Occipital lobe (tissue), 2 donors: Measurements from ENCODE around the gene ATG12. TPM values are rescaled to one million over a fixed set of nuclear protein-coding genes. Genes with fewer than 3 reads are reported as not detected.
"Not testable (repeated sequence)": the region's sequence is repeated elsewhere in the genome, so short reads cannot be mapped to it uniquely, and the experiment has no call there.

ENCODE experiments used
- DNase-seq: peaks from one replicate; lab custom pipeline; 2025; lab: John Stamatoyannopoulos, UW
- total RNA-seq: library from RNA; depleted of rRNA; stranded (reverse); fragments of >200 nt; gene quantifications from one replicate; pipeline ENCODE4 v1.2.3, GENCODE V29; 2014

Gene ATG12
- total RNA-seq, 1 donor from 2014 or later = 96.4 TPM

DNA sequence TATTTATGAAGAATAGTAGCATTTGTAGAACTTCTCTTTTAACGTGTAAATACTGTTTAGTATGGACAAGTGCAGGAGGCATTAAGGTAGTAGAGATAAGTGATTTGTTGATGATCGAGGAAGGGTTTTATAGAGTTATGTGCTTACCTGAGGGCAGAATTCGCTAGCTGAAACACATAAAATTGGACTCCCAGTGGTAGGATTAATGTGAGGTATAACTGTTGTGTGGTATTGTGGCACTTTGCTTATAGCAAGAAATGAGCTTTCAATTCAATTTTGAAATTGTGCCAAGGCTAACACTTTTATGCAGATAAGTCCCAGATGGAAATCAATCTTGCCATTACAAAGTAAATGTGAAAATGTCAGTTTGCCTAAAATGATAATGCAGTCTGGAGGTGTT is 1.6 kb upstream of the ATG12 start:
- DNase-seq = no peak

DNA sequence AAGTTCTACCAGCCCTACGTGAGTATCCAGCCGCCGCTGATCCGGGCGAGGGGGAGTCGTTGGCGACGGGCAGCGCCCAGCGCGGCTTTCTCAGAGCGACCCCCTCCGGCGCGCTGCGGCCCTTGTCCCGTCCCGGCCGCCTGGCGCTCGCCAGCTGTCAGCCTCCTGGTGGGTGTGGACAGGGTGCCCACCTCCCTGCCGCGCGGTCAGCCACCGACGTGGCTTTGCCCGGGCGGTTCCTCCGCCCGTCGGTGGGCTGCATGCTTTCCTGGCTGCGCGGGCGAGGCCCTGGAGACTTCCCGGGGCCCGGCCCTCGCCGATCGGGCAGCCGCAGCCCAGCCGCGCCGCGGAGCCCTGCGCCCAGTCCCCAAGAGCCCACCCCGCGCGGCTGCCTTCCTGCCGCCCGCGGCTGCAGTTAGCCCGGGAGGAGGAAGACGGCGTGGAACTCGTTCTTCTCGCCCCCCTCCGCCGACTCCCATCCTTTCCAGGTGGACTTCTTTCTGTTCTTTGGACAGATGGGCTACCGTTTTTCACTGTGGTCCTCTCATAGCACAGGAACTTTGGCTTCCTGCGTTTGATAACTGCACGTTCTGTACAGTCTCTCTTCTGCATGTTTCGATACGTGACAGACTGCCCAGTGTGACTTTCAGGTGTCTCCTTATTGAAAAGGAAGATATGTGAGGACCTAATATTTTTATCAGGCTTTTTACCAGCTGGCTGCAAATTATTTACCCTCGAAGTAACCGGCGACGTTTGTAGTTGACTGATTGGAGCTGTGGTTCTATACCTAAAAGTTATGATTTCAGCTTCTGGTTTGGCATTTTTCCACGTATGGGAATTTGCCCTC is 947 bp upstream of the ATG12 start:
- no peak for DNase-seq

DNA sequence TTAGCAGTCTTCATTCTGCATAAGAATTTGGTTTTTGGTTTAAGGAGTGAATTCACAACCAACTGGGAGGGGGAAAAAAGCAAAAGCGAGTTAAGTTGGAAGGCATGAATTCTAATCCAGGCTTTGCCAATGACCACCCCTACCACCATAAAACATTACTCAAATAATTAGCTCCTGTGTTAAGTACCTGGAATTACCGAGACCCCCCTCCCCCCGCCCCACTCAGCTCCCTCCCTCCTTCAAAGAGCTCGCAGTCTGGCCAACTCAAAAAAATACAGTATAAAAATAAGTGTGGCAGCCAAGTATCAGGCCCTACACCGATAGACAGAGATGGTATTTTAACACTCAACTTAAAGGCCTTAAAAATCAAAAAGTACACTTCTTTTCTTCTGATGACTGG is 492 bp downstream of the ATG12 start:
- DNase-seq = no peak

DNA sequence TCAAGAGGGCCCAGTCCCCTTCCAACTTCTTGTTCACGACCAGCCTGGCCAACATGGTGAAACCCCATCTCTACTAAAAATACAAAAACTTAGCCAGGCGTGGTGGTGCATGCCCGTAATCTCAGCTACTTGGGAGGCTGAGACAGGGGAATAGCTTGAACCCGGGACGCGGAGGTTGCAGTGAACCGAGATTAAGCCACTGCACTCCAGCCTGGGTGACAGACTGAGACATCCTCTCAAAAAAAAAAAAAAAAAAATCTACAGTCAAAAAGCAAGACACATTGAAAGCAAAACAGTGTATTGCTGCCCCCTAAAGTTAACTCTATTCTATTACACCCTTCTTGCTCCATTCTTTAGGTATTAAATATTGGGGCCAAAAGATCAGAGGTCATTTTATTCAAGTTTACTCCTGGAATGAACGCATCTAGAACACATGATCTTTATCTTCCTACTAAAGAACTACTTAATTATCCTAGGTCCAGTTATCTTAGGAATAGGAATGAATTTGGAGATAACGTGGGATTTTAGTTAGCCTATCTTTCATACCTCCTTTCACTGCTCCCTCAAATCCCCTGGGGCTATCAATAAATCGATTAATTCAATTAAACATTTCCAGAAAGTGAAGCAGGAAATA is 2.4 kb downstream of the ATG12 start:
- DNase-seq = no peak

DNA sequence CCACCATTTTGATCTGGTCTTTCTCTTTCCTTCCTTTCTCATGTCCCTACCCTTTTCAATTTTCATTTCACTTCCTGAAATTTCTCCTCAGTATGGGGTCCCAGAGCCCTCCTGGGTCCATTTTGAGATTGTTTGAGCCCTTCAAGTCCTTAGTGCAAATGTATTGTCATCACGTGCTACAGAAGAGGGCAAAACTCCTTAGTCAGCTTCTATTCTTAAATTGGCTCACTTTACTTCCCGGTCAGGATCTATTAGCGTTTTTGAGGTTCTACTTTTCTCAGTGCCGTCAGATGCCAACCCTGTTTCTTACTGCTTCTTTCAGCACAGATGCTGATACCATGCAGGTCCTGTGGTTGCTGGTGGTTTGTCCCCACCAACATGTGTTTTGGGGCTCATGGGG is 5.9 kb downstream of the ATG12 start:
- no peak for DNase-seq

DNA sequence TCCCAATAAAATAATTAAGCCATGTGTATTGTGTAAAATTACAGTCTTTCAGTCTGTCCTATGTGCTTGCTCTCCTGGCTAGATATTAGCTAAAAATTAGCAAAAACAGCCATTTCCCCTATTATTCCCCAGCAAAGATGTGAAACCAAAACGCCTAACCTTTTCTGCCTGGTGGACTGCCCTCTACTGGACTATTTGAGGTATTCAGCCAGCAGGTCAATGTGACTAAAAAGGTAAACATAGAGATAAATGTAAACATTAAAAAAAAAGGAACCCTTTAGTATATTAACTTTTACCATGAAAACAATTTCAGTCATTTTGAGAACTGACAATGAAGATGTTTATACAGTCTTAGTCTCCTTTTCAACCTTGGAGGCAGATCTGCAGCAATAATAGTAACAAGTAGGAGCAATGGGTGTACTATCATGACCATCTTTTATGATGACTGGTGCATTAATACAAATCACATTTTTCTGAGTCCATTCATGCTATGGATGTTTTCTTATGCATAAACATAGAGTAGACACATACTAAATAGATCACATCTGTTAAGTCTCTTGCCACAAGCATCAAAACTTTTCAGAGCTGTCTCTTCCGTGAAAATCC is 10.1 kb downstream of the ATG12 start:
- DNase-seq = no peak

DNA sequence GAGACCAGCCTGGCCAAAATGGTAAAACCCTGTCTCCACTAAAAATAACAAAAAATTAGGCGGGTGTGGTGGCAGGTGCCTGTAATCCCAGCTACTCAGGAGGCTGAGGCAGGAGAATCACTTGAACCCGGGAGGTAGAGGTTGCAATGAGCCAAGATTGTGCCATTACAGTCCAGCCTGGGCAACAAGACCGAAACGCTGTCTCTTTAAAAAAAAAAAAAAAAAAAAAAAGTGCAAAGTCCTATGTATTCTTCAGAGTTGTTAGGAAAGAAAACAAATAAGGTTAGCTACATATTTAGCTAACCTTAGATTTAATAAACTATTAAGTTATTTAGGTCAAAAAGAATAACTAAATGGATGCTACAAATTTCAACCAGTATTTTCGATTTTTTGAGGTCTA is 11.5 kb downstream of the ATG12 start:
- no peak for DNase-seq

DNA sequence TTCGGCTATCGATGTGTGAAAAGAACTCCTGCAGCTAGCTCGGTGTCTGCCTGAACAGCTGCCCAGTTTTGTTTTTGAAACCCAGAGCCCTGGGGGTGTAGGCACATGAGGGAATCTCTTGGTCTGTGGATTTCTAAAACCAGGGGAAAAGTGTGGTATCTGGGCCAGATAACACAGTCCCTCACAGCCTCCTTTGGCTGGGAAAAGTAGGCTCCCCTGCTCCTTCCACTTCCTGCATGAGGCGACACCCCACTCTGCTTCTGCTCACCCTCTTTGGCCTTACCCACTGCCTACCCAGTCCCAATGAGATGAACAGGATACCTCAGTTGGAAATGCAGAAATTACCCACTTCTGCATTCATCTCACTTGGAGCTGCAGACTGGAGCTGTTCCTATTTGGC is 15.4 kb downstream of the ATG12 start:
- DNase-seq = no peak

DNA sequence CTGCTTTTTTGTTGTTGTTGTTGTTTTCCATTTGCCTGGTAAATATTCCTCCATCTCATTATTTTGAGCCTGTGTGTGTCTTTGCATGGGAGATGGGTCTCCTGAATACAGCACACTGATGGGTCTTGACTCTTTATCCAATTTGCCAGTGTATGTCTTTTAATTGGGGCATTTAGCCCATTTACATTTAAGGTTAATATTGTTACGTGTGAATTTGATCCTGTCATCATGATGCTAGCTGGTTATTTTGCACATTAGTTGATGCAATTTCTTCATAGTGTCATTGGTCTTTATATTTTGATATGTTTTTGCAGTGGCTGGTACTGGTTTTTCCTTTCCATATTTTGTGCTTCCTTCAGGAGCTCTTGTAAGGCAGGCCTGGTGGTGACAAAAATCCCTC is 16.4 kb downstream of the ATG12 start:
- not testable (repeated sequence) for DNase-seq

DNA sequence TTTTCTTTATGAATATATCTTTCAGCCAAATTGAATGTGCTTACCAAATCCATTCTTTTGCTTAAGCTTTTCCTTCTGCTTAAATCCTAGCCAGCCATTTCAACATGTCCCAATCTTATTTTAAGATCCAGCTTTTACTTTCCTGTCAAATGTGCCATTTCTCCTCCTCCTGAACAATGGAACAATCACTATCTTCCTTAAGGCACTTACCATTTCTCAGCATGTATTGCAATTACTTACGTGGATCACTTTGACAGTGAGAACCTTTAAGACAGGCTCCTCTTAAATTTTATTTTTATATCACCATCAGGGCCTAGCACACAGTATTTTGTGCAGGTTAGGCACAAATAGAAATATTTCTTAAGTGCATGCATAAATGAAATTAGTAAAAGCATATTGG is 20.5 kb downstream of the ATG12 start:
- no peak for DNase-seq

DNA sequence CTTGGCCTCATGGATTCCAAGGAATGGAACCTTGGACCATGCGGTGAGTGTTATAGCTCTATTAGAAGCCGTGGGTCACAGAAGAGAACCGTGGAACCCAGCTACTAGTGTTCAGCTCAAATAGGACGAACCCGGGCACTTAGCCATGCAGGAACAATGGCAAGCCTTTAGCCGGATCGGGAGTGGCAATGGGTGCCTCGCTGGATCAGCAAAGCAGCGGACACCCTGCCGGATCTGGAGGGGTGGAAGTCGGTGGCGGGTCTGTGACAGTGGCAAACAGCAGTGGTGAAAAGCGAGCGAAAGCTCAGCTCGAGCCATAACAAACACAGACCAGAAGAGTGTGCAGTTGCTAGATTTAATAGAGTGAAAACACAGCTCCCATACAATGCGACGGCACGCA is 22.5 kb downstream of the ATG12 start:
- DNase-seq = no peak

DNA sequence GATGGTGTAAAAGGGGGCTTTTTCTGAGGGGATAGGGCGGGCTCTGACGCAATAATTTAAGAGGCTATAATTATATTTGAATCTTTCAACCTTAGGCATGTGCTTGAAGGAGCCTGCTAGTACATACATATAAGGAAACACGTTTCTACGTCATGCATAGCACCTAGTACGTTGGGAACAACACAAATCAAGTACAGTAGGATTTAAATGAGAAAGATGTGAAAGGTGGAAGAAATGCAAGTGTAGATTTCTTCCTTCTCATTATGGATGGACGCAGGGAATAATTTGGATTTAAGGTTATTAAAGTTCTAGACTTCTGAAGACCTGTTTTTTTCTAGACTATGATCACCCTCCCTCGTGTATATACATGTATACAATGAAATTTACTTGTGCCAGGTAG is 24.0 kb downstream of the ATG12 start:
- no peak for DNase-seq

DNA sequence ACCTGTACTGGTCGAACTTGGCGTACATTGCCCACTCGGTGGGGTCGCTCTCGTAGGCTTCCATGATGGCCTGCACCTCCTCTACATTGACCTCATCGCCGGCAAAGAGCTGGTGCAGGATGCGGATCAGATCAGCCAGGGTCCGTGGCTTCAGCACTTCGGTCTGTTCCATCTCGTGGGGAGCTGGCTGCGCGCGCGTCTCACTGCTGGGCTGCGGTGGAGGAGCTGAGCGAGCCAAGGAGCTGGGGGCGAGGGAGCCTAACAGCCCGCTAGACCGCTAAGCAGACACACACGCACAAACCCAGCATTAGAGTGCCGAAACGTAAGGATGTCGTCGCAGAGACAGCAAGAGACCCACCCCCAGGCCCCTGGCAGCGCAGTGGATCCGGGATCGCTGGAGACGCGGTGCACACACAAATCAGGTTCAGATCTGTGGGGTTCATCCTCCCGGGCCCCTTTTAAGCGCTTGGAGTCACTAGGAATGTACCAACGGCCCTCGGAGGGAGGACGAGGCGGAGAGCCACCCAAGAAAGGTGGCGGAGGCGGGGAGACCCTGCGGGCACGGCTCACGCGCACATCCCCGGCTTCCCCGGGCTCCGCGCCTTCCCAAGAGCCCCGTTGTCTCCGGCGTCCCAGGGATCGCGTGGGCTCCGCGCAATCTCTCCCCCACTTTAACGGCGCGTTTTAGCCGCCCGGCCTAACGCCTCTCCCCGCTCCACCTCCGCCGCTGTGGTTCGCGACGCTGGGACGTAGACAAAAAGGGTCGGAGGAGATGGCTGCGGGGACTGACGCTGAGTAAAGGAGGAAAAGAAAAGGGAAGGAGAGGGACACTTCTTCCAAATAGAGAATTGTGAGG is 24.9 kb downstream of the ATG12 start, which contains the start of gene CDO1:
TSS of gene CDO1 (minus strand) at position 434 of the 856 bp plus-strand sequence. CDS start at position 172, 262 bp downstream.
- DNase-seq = peak; percentile 84

DNA sequence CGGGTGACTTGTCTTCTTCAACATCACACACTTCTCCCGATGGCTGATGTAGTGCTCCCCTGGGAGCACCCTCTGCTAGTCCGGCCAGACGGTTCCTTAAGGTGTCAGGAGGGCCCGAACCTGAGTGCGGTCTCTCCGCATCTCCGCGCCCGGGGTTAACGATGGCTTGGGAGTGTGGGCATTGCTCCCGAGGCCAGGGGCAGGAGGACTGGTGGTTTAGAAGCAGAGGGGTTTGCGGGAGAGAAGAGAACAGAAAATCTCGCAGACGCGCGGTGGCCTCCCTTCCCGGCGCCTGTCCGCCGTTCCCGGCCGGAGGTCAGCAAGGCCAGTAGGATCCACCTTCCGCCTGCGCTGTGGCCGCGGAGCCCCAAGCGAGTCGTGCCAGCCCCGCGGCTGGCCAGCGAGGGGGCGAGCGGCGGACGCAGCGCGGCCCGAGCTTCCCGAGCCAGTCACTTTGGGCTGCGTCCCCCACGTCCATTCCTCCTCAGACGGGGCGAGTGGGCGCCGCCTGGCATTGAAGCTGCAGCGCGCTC is 25.6 kb downstream of the ATG12 start:
- DNase-seq = no peak

DNA sequence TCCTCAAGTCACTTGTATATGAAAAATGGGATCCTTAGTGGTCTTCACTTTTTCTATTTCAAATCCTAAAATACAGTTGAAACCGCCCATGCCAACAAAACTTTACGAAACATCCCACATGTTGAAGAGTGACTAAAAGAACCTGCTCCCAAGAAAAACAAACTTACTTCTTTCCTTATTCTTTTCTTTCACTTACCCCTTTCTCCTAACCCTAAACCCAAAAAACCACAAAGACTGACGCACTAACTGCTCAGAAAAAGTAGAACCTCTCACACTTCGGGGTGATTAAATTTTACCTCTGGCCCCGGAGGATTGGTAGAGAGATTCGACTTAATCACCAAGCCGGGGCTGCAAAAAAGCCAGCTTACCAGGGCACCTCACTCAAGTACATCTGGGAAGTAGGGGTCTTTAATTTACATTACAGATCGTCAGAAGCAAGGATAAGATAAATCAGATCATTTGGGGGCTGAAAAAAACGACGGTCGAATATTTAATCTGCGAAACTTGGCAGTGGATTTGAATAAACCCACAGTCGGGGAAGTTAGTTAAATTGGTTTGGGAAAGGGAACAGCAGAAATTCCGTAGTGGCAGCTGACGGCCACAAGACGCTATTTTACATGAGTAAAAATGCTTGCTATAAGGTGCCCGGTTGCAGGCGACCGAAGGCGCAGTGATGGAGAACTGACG is 26.2 kb downstream of the ATG12 start:
- no peak for DNase-seq

DNA sequence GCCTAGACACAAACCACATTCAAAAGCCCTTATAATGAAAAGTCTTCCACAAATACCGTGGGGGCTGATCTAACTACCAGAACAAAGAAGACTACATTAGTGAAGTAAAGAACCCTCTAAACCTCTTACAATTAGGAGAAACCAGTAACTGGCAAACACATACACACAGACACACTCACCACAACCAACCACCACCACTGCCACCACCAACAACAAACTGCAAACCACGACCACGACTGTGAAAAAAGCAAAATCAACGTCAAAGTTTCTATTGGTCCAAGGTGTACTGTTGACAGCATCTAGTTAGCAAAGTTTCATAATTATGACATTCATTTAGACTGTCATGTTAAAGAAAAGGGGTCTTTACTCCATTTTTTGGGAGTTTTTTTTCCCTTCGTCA is 27.6 kb downstream of the ATG12 start:
- no peak for DNase-seq

DNA sequence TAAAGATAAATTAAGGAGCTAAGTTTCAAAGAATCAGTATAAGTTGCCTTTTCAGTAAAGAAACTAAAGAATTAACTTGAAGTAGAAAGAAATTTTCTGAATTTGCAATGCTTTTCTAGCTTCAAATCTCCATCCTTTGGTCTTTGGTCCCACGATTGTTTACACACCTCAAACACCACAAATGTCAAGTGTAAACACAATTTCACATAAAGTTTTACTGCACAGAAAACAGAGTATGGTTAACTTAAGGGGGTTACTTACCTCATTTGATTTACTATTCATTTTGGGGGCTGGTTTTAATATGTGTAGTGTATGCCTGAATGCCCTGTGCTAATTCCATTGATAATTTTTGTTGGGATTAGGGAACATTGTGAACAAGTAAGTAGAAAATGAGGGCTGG is 29.0 kb downstream of the ATG12 start:
- no peak for DNase-seq

DNA sequence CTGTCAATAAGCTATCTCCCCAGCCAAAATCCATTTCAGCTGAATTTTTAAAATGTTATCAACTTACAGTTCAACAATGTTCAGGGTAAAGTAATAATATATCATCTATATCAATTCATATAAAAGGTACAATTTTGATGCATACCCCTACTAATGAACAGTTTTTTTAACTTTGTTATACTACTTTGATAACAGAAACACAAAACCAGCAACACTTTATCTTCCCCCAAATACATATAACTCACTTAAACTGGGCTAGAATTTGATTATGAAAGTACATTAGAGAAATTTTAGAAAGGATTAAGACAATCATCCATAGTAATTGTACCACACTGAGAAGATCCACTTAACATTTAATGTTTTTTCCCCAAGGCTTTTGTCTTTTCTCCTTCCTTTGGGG is 30.0 kb downstream of the ATG12 start:
- DNase-seq = no peak

DNA sequence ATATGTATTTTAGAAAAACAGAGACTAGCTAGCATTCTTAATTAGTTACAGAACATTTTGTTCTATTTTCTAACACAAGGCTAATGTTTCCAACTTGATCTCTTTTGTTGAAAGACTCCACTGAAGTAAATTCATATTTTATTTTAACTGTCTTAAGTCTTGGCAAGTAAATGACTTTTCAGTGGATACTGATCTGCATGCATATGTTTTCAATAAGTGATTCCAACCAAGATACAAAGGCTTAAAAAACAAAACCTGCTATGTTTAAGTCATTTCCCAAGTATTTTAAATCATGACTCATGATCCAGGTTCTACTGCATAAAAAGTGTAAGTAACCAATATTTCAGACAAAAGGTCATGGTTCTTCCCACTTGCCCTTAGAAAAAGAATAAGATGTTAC is 30.6 kb downstream of the ATG12 start:
- DNase-seq = no peak

DNA sequence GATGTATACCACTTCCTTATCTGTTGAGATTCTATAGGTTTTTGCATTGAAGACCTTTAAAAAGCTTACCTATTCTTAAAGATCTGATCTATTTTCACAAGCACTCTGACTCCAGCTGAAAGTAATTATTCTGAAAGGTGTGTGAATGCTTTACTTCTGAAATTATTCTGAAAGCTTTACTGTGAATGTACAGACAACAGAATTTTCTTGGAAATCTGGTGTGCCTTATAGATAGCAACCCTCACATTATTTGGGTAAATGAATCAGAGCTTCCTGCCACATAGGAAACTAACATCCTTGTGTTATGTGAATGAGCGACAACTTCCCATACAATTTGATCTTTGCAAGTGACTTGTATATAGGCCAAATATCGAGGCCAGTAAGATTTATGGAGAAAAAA is 31.4 kb downstream of the ATG12 start:
- DNase-seq = no peak

DNA sequence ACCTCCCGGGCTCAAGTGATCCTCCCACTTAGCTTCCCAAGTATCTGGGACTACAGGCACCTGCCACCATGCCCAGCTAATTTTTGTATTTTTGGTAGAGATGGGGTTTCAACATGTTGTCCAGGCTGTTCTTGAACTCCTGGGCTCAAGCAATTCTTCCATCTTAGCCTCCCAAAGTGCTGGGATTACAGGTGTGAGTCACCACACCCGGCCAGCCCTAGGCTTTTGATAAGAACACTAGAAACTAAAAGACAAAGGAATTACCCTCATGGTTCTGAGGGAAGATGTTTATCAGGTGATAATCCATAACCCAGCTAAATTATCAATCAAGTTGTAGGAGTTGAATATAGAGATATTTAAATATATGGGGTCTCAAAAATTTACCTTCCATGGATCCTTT is 33.3 kb downstream of the ATG12 start:
- DNase-seq = not testable (repeated sequence)
